ENCODE results near the gene CYTH4. TPM values are rescaled to one million over a fixed set of nuclear protein-coding genes. Genes with fewer than 3 reads are reported as not detected.

CYTH4 gene
- polyA plus RNA-seq, 2 of the 4 experiments (the other 2 are of a cell fraction) = 0.05 to 0.10 TPM

GRCh38 chr22:37310815-37311595, 28.7 kb downstream of the CYTH4 start:
- peak overlapping the region in 1 of 2 experiments; percentile 74; a peak in 4 of 6 replicates for H3K27ac ChIP-seq
- ChIA-PET CTCF (interaction anchor here (1.1 to 3.5 kb wide), 5 partner anchors 13 to 296 kb away, joined by 3 to 27 read pairs (median 4); no protein-coding TSS in a partner anchor), POLR2A (no interaction called here)
- no peak for TF ChIP-seq POLR2AphosphoS2 (conservative IDR thresholded peaks at IDR 0.05; ENCODE audit: low read length)
- TF ChIP-seq EHMT2 (IDR thresholded peaks at IDR 0.05; ENCODE audit: low read depth) = no peak
- no peak for TF ChIP-seq ELK1 (IDR thresholded peaks at IDR 0.05; ENCODE audit: low read depth, low read length)
- no peak for TF ChIP-seq CHD2 (IDR thresholded peaks at IDR 0.05; ENCODE audit: low read length, partially characterized antibody)
- no peak for TF ChIP-seq NPAS2 (CRISPR knock-in tag; IDR thresholded peaks at IDR 0.05; ENCODE audit: borderline replicate concordance)
- TF ChIP-seq KDM1A (IDR thresholded peaks at IDR 0.05; ENCODE audit: low read depth) = no peak; the same call in 1 of the 2 replicates
- TF ChIP-seq MYC (IDR thresholded peaks at IDR 0.05; ENCODE audit: borderline replicate concordance, low read length) = no peak
- TF ChIP-seq USF2 (IDR thresholded peaks at IDR 0.05) = no peak
- no peaks in the 10 kb centered on the region for H3K9me3 ChIP-seq
- no peak for DNase-seq (ENCODE audit: low read depth in 1 of 2, low spot score in 1 of 2)
- WGBS (ENCODE audit: missing lambda C conversion rate) = 93% methylated on average over 21 of the region's 25 CpGs
- no peak for FAIRE-seq
- peaks cover 49% of the 10 kb centered on the region for H3K4me1 ChIP-seq
- H3K4me2 ChIP-seq = no peak overlapping the region
- ATAC-seq = no peak
- no peak overlapping the region for H3K4me3 ChIP-seq

GRCh38 chr22:37311761-37312312, 29.5 kb downstream of the CYTH4 start:
- DNase-seq (ENCODE audit: low read depth in 1 of 2, low spot score in 1 of 2) (no peak), FAIRE-seq (no peak), ATAC-seq (no peak)
- TF ChIP-seq CTCF (IDR thresholded peaks at IDR 0.05) (no peak), ESRRA (IDR thresholded peaks at IDR 0.05; ENCODE audit: borderline replicate concordance, low read length) (no peak), NFE2L2 (conservative IDR thresholded peaks at IDR 0.05; ENCODE audit: low read length) (no peak), MAZ (IDR thresholded peaks at IDR 0.05; ENCODE audit: borderline replicate concordance, low read depth, low read length) (no peak), RFX5 (IDR thresholded peaks at IDR 0.05) (no peak), KDM5A (IDR thresholded peaks at IDR 0.05) (no peak), ZC3H11A (IDR thresholded peaks at IDR 0.05) (no peak), FOSB (CRISPR knock-in tag; IDR thresholded peaks at IDR 0.05) (no peak), RCOR1 (IDR thresholded peaks at IDR 0.05; ENCODE audit: low read depth, low read length) (no peak), POLR2AphosphoS2 (conservative IDR thresholded peaks at IDR 0.05; ENCODE audit: low read length) (no peak), TP53 (CRISPR knock-in tag; IDR thresholded peaks at IDR 0.05) (no peak), RAD21 (conservative IDR thresholded peaks at IDR 0.05 in 1 of 2, IDR thresholded peaks at IDR 0.05 in 1 of 2) (no peak), MAX (IDR thresholded peaks at IDR 0.05) (no peak), SMC3 (IDR thresholded peaks at IDR 0.05) (no peak), USF2 (IDR thresholded peaks at IDR 0.05) (no peak), GATA3 (IDR thresholded peaks at IDR 0.05; ENCODE audit: borderline replicate concordance) (no peak), CBX2 (IDR thresholded peaks at IDR 0.05; ENCODE audit: borderline replicate concordance, low read depth) (no peak), HMGXB4 (CRISPR knock-in tag; IDR thresholded peaks at IDR 0.05; ENCODE audit: borderline replicate concordance) (no peak), ATOH8 (CRISPR knock-in tag; IDR thresholded peaks at IDR 0.05; ENCODE audit: low read depth) (no peak)
- H3K9me3 ChIP-seq = no peaks in the 10 kb centered on the region
- no peak overlapping the region for H3K4me2 ChIP-seq
- ChIA-PET POLR2A (no interaction called here), CTCF (interaction anchor here (1.3 to 3.5 kb wide), 3 partner anchors 44 to 151 kb away, joined by 3 to 27 read pairs (median 3); no protein-coding TSS in a partner anchor)
- WGBS (ENCODE audit: missing lambda C conversion rate) = 93% methylated on average over 19 of the region's 19 CpGs
- H3K4me1 ChIP-seq = peaks cover 46% of the 10 kb centered on the region
- peak overlapping the region in 1 of 2 experiments; percentile 74; a peak in 3 of 6 replicates for H3K27ac ChIP-seq
- H3K4me3 ChIP-seq = no peak overlapping the region
